GM21529 (cell line): ENCODE measurements around the gene MACROD2.
A peak's percentile ranks its signal among the peaks of the same experiment; 100 is the strongest.
"Not testable (repeated sequence)": the region's sequence is repeated elsewhere in the genome, so short reads cannot be mapped to it uniquely, and the experiment has no call there.

Experiments used
- ATAC-seq: cut with Tn5 transposase; IDR thresholded peaks from one replicate; pipeline ENCODE4 v1.9.1; 2021; ENCODE audit not compliant: unreplicated experiment

MACROD2 gene

GRCh38 chr20:15931897-15932296 lies 1936.6 kb downstream of the MACROD2 start:
- no peak for ATAC-seq

- peak; percentile 93 for ATAC-seq
Observed at GRCh38 chr20:15937179-15937578, 1941.9 kb downstream of the MACROD2 start.

DNA sequence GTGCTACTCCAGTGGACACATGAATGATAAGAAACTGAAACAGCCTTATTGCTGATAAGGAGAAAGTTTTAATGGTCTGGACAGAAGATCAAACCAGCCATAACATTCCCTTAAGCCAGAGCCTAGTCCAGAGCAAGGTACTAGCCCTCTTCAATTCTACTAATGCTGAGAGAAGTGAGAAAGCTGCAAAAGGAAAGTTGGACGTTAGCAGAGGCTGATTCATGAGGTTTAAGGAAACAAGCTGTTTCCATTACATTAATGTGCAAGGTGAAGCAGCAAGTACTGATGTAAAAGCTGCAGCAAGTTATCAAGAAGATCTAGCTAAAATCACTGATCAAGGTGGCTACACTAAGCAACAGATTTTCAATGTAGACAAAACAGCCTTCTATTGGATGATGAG lies 1943.5 kb downstream of the MACROD2 start:
- ATAC-seq, result no peak

- ATAC-seq, result no peak
Observed at GRCh38 chr20:15940127-15940526, 1944.8 kb downstream of the MACROD2 start.

DNA sequence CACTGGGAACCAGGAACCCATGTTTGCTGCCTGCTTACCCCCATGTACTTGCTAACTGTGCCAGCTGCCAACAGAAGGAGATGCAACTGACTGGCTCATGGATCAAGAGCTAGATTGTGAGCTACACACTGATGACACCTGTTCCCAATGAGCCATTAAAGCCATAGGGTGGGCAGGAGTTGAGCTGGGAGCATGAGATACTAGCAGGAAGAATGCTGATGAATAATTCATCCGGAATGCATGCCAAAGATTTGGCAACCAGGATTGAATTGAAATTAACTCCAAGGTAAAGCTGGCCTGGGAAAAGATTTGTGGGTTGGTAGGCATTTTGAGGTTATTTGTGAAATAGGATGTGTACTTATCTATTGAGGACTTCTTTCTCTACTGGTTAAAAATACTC lies 1946.8 kb downstream of the MACROD2 start:
- ATAC-seq, result no peak

DNA sequence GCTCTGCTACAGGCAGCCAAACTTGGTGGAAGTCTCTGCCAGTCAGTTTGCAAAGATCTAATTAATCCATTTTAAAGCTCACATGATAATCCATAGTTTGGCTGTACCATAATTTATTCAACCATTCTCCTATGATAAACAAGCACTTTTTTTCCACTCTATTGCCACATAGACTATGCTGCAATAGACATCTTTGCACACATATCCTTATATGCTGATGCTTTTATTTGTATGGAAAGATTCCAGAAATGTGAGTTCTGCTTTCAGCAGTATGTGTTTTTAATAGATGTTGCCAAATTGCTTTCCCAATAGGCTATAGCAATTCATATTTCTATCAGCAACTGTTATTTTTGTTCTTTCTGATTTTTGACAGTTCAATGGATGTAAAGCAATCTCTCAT lies 1950.0 kb downstream of the MACROD2 start:
- no peak for ATAC-seq

- ATAC-seq, result no peak
Observed at GRCh38 chr20:15949391-15949790, 1954.1 kb downstream of the MACROD2 start.

DNA sequence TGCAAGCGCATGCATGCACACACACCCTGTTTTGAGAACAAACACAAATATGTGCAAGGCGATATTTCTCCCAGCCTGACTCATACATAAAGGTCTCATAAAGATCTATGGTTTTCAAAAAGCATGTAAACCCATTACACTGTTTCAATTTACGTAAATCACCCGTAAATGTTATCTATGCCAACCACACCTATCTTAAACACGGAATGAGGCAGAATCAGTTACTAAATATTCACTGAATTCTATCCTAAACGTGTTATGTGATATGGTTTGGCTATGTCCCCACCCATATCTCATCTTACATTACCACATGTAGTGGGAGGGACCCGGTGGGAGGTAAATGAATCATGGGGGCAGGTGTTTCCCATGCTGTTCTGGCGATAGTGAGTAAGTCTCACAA lies 1956.3 kb downstream of the MACROD2 start:
- no peak for ATAC-seq

- ATAC-seq, result no peak
Observed at GRCh38 chr20:15958142-15958541, 1962.8 kb downstream of the MACROD2 start.

- no peak for ATAC-seq
Observed at GRCh38 chr20:15965165-15965564, 1969.8 kb downstream of the MACROD2 start.

- ATAC-seq, result no peak
Observed at GRCh38 chr20:15967334-15967733, 1972.0 kb downstream of the MACROD2 start.

GRCh38 chr20:15976047-15976736 lies 1980.9 kb downstream of the MACROD2 start:
- ATAC-seq, result no peak

DNA sequence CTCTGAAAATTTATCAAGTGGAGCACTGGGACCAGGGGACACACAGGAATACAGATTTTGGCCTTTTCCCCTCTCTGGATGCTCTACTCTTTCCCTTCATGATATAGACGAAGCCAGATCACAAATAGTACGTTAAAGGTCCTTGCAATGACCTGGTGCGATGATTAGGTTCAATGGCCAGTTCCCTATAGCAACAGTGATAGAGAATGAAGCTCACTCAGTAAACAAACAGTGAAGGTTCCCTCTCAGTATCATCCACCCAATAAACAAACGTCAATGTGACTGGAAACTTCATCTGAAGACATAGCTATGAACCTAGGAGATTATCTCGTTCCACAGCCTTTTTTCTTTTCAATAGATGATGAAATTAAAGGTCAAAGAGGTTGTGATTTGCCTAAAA lies 1981.7 kb downstream of the MACROD2 start:
- no peak for ATAC-seq

DNA sequence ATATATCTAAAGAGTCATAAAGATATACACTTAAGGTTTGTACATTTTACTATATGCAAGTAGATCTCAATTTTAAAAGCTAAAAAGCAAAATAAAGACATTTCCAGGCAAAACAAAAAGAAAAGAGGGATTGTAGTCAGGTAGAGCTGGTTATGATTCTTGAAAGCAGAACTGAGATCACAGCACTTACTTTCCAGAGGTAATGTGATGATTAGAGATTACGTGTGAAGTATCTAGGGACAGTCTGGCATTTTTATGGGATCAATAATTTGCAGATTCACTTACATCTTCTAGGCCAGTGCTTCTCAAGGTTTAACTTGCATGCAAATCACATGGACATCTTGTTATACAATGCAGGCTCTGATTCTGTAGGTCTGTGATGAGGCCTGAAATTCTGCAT lies 1982.4 kb downstream of the MACROD2 start:
- ATAC-seq, result no peak

GRCh38 chr20:15985494-15986368 lies 1990.4 kb downstream of the MACROD2 start:
- not testable (repeated sequence) for ATAC-seq

- peak; percentile 94 for ATAC-seq
Observed at GRCh38 chr20:15986690-15987089, 1991.4 kb downstream of the MACROD2 start.

DNA sequence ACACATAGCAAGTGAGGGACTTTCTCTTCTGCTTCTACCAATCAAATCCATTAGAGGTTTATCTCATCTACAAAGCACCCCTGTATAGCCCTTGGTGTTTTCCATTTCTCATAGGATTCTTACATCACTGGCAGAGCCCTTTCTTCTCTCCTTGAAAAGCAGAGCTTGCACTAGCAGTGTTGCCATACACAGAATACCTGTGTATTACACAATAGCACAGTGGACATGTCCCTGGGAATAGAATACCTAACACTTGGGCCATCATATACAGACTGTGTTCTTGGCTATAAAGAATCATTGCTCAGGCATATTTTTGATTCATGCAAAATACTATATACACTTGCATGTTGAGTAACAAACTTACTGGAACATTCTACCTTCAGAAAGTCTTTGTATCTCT lies 1996.0 kb downstream of the MACROD2 start:
- ATAC-seq, result no peak

- ATAC-seq, result no peak
Observed at GRCh38 chr20:15992564-15992963, 1997.2 kb downstream of the MACROD2 start.

DNA sequence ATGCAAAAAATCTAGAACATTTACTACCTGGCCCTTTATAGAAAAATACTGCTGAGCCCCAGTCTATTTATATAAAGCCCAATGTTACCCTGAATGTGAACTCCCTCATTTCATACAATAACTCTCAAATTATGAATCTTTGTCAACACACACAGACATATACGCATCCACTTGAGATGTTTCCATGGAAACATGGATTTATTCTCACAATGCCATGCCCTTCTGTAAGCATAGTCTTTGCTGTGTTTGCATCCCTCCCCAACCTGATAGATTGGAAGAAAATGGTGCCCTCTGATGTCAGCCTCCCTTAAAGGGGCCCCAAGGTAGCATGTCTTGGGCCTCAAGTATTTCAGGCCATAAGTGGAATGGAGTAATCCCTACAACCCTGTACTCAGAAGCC lies 2004.8 kb downstream of the MACROD2 start:
- ATAC-seq, result no peak

GRCh38 chr20:16001286-16001685 lies 2006.0 kb downstream of the MACROD2 start:
- no peak for ATAC-seq

GRCh38 chr20:16003310-16003709 lies 2008.0 kb downstream of the MACROD2 start:
- no peak for ATAC-seq

- no peak for ATAC-seq
Observed at GRCh38 chr20:16004108-16004854, 2009.0 kb downstream of the MACROD2 start.
